DMS153 (cell line): ENCODE results near the gene CSTB.

Source experiments
- DNase-seq: peaks from one replicate; lab custom pipeline; 2025; lab: John Stamatoyannopoulos, UW

The CSTB gene

GRCh38 chr21:43728467-43729390, 47.4 kb downstream of the CSTB start:
- DNase-seq: peak; percentile 30

GRCh38 chr21:43728154-43728466, 48.0 kb downstream of the CSTB start:
- DNase-seq: no peak

GRCh38 chr21:43727519-43728153, 48.5 kb downstream of the CSTB start:
- no peak for DNase-seq

GRCh38 chr21:43726686-43727518, 49.2 kb downstream of the CSTB start:
- DNase-seq: no peak
